ENCODE measurements around the gene COLEC12.

DNA sequence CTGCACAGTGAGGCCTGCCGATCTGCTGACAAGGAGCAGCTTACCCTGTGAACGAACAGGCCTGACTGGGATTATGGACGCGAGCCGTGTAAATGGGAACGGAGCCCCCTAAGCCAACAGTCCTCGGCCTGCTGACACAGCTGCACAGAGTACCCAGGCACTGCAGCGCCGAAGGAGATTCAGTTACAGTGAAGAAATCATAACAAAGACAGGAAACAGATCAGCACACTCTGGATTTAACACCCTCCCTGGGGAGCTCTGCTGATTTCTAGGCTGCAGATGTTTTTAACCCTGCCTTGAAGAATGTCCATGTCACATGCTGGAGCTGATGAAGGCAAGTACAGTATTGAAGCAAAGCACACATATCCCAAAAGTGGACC lies 43.4 kb downstream of the COLEC12 start:
- TF ChIP-seq POLR2AphosphoS5 (IDR thresholded peaks at IDR 0.05; ENCODE audit: borderline replicate concordance, low read depth, low read length): peak; percentile 67
- TF ChIP-seq EZH2 (IDR thresholded peaks at IDR 0.05): no peak
- no peak for TF ChIP-seq FOXP2 (optimal IDR thresholded peaks at IDR 0.05; ENCODE audit: control extremely low read depth, extremely low read length, insufficient read depth)
